NCI-H526 treated with DMSO at 0.1 percent for 48 hours (cell line): Measurements from ENCODE around the gene C2orf92.

Source experiments
- DNase-seq: peaks from one replicate; lab custom pipeline; 2025; lab: John Stamatoyannopoulos, UW

C2orf92 gene

DNA sequence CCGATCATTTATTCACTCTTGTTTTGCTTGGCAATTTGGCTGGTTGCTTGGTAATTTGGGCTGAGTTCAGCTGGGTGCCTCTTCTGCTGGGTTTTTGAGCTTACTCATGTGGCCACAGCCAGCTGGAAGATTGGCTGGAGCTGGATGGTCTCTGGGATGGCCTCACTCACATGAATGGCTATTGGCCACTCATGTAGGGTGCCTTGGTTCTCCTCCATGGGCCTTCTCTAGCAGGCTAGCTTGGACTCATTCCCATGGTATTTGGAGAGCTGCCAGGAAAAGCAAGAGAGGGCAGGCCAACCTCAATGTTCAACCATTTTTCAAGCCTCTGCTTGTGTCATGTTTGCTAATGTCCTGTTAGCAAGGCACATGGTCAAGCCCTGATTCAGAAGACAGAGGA is 60.7 kb downstream of the C2orf92 start:
- DNase-seq, result no peak

DNA sequence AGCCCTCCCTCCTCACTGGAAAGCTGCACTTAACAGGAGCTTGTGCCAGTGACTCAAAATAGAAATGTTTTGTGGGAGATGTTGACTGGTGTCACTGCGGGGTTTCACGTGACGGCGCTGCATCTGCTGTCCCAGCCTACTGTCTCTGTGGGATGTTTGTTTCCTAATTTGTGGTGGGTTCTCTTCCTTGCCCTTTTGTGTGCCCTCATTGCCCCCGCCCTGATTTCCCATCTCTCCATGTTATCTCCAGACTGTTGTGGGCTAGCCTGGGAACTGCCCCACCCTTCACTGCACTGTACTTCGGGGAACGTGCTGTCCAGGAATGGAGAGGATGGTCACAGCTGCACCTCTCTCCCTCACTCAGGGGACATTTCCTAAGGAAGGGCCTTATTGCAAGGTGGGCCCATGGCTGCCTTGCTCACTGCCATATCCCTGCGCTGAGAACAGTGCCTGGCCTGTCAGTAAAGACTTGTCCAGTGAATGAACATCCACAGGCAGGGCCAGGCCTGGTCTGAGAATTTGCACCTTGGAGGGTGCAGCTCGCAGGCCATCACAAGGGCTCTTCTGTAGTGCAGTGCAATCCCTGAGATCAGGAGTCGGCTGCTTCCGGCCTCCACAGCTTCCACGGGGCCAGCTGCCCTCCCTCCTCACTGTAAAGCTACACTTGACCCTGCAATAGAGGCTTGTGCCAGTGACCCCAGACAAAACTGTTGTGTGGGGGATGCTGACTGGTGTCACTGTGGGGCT is 61.9 kb downstream of the C2orf92 start:
- DNase-seq, result no peak

DNA sequence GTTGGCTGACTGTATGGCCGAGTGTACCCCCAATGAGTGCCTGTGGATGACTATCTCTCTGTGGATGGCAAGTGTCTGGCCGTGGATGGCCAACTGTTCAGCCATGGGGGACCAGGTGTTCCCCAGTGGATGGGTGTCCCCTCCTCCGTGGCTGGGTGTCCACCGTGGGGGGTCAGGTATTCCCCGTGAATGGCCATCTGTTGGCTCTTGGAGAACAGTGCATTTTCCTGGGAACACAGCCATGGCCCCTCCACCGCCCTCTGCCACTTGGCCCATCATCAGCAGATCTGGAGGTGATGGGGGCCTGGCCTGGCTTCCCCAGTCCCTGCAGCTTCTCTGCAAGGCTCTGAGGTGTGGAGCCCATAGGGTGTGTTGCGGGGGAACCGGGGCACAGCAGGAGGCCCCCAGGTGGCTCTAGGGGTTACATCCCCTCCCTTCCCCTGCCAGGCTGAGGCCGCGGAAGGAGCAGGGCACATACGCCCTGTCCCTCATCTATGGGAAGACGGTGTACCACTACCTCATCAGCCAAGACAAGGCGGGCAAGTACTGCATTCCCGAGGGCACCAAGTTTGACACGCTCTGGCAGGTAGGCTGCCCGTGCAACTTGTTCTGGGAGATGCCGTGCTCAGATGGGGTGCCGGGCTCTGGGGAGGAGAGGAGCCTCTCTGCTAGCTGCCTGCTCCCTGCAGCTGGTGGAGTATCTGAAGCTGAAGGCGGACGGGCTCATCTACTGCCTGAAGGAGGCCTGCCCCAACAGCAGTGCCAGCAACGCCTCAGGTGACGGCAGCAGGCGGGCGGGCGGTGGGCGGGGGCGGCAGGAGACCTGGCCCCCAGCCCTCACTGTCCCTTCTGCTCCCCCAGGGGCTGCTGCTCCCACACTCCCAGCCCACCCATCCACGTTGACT is 63.2 kb downstream of the C2orf92 start:
- no peak for DNase-seq

DNA sequence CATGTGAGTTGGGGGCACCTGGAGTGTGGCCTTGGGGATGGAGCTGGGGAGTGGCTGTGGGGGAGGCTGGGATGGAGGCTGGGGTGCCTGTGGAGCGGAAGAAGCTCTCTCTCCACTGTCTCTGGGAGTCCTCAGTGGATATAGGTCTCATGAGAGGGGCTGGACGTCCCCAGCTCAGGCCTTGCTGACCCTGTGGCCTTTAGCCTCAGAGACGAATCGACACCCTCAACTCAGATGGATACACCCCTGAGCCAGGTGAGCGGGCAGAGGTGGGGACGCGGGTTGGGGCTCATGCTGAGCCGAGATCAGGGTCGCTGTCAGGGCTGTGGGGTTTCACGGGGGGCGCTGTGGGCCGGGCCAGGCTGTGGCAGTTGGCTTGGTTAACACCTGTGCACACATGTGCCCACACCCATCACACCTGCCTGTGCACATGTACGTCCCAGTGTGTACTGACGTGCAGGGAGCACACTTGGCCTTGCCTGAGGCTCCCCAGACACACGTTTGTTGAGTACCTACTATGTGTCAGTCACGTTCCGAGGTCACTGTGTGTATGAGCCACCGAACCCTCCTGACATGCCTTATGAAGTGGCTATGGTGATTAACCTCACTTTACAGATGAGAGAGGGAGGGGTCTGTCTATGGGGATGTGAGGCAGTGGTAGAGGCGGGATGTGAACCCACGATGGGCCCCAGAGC is 64.0 kb downstream of the C2orf92 start:
- no peak for DNase-seq

DNA sequence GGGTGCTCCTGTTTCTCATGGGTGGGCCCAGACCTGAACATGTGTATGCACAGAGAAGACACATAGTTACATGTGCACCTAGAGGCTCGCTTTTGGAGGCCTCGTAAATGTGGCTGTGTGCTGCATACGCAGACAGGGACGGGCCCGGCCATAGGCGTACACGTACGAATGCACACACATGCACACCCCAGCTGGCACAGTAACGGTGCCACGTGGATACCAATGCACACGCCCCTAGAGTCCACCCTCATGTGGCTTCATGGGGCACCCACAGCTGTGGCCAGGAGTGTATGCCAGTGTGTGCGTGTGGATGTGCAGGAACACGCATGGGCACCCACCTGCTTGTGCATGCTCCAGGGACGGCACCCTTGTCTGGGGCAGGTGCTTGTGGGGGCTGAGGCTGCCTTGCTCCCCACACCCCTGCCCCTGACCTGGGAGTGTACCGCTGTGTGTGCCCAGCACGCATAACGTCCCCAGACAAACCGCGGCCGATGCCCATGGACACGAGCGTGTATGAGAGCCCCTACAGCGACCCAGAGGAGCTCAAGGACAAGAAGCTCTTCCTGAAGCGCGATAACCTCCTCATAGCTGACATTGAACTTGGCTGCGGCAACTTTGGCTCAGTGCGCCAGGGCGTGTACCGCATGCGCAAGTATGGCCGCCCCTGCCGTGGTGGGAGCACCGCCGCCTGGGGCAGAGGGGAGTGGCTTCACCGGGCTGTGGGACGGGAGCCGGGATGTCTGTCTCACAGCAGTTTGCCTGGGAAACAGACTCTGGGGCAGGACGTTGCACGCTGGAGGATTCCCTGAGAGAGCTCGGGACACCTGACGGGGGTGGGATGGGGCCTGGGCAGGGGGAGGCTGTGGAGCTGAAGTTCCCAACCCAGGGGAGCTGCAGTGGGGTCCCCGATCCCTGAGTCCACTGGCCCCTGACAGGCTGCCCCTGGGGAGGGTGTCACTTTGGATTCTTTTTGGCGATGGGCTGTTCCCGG is 64.8 kb downstream of the C2orf92 start:
- DNase-seq, result no peak

DNA sequence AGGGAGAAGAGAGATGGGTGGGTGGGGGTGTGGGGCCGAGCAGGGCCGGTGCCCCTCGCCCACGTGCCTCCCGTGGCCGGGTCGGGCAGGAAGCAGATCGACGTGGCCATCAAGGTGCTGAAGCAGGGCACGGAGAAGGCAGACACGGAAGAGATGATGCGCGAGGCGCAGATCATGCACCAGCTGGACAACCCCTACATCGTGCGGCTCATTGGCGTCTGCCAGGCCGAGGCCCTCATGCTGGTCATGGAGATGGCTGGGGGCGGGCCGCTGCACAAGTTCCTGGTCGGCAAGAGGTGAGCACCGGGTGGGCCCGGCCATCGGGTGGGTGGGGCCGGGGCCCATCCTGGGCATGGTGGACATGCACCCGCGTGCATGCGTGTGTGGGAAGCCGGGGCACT is 65.6 kb downstream of the C2orf92 start:
- DNase-seq, result no peak

DNA sequence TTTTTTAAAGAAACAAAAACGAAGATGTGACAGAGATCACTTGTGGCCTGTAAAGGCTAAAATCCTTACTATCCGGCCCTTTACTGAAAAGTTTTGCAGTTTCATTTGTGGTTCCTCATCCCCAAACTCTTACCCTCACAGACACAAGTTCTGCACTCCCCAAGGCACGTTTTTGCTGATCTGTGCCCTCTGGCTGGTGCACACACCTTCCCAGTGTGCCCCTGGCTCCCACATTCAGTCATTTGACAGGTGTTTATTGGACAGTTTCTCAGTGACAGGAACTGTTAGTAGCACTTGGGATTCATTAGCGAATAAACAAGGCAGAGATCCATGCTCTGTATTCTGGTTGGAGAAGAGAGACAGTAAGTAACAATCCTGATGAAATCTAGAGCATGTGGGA is 66.7 kb downstream of the C2orf92 start:
- DNase-seq, result no peak

DNA sequence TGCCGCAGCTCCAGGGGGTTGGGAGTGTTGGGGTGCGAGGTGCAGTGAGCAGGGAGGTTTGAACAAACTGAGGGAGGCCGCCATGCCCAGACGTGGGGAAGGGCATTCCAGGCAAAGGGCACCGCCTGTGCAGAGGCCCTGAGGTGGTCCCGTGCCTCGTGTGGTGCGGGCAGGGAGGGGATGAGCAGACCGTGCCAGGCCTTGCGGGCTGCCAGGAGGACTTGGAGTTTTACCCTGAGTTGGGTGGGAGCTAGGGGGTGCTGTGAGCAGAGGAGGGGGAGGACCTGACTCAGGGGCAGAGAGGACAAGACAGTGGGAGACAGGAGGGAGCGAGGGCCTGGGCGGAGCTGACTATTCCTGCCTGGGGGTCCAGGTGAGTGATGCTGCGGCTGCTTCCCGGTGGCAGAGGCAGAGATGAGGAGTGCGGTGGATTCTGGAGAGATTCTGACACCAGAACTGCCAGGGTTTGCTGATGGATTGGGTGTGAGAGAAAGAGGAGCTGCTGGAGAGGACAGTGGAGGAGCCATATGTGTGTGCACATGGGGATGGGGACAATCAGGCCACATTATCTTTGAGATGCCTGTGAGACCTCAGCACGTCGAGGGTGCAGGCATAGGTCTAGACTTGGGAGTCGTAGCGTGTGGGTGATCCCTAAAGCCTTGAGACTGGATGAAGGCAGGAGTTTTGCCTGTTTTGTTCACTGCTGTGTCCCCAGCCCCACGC is 67.3 kb downstream of the C2orf92 start:
- DNase-seq, result no peak

DNA sequence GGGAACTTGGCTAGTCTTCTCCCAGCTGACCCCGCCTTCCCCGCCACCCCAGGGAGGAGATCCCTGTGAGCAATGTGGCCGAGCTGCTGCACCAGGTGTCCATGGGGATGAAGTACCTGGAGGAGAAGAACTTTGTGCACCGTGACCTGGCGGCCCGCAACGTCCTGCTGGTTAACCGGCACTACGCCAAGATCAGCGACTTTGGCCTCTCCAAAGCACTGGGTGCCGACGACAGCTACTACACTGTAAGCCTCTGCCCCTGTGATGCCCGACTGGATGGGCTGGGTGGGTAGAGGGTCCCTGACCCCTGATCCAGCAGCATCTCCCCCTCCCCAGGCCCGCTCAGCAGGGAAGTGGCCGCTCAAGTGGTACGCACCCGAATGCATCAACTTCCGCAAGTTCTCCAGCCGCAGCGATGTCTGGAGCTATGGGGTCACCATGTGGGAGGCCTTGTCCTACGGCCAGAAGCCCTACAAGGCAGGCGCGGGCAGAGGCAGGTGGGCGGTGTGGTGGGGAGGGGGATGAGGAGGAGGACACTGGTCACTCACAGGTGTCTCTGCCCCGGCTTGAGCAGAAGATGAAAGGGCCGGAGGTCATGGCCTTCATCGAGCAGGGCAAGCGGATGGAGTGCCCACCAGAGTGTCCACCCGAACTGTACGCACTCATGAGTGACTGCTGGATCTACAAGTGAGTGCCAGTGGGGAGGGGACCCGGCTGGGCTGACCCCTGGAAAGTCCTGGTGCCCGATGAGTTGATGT is 68.1 kb downstream of the C2orf92 start:
- DNase-seq, result no peak

DNA sequence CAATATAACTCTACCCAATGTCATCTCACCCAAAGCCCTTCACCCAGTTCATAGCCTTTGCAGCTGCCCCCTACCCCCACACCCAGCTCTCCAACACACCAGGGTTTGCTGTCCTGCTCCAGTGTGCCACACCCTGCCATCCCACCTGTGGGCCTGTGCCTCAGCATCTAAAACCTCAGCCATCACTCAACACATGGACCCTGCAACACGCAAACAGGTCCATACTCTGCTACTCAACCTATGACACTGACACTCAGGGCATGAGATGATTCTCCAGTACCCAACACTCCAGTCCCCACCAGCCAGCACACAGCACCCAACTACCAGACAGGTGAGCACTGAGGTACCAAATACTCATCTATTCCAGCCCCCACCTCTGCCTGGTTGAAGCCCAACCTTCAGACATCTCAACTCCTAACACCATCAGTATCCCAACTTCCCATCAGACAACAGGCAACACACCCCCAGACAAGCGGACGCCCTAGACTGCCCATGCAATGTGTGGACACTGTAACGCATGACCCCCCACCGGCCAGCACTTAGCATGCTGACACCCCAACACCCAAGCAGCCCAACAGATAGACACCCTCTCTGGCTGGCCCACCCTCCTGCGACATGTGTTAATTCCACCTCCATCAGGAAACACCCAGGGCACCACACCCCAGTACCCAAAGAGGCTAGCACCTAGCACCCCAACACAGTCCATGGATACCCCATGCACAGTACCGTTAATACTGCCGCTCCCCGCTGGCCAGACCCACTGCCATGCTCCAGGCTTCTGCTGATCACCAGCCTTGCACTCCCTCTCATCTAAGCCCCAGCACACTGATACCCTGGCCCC is 68.9 kb downstream of the C2orf92 start:
- DNase-seq, result no peak

DNA sequence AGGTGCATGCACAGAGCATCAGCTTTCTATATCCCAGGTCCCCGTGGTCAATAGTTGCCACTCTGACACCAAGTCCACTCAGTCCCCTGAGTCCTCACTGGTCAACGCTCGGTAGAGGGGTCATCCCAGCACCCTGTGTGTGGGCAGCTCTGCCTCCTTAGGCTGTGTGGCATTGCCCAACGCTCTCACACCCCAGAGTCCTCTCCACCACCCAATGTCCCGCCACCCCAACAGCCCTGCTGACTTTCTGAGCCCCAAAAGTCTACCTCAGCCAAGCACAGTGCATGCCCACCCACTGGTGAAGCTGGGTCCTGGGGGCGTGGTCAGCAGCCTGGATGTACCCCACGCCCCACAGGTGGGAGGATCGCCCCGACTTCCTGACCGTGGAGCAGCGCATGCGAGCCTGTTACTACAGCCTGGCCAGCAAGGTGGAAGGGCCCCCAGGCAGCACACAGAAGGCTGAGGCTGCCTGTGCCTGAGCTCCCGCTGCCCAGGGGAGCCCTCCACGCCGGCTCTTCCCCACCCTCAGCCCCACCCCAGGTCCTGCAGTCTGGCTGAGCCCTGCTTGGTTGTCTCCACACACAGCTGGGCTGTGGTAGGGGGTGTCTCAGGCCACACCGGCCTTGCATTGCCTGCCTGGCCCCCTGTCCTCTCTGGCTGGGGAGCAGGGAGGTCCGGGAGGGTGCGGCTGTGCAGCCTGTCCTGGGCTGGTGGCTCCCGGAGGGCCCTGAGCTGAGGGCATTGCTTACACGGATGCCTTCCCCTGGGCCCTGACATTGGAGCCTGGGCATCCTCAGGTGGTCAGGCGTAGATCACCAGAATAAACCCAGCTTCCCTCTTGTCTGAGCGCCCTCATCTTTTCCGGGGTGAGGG is 69.7 kb downstream of the C2orf92 start:
- no peak for DNase-seq

DNA sequence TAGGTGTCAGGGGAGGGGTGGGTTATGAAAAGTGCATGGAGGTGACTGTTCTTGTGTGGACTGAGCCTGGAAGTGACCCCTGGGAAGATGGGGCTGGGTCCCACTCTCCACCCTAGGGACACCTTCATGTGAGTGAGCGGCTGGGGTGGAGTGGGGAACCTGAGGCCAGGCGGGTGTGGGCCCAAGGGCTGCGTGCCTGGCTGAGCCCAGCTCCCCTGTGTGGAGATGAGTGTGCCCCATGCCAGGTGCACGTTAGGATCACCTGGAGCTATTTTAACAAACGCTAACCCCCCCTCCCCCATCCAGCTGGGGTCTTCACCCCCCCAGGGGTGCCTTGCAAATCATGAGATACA is 70.4 kb downstream of the C2orf92 start:
- DNase-seq, result no peak

DNA sequence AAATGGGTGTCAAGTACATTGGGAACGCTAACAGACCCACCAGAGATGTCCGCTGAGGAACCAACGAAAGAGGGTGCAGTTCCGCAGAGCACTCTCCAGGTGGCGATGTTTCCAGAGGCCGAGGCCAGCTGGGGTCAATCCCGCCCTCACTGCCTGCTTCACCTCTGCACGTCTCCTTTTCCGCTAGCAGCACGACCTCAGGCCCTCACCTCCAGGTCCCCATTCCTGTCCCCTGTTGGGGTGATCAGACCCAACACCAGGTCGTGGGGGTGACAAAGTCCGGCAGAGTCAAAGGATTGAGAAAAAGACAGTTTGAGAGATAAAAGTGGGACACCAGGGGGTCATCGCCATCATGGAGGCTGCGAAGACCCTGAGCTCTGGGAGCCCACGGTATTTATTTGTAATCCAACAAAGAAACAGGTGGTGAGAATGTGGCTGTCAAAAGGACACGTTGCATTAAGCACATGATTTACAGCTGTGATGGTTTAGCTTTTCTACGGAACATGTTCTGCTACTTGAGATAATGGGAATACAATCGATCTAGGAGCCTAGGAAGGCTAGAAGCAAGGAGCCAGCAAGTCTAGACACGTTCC is 71.2 kb downstream of the C2orf92 start:
- peak; percentile 19 for DNase-seq

DNA sequence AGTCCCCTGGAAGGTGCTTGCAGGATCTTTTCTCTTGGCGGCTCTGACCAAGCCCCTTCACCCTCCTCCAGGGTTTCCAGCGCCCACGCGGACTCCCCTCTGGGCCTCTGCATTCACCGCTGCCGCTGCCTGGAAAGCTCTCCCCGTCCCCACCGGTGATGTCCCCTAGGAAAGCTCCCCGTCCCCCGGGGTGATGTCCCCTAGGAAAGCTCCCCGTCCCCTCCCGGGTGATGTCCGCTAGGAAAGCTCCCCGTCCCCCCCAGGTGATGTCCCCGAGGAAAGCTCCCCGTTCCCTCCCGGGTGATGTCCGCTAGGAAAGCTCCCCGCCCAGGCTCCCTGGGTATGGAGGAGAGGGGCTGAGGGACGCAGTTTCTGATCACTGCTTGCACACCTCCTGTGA is 71.7 kb downstream of the C2orf92 start:
- DNase-seq, result no peak

DNA sequence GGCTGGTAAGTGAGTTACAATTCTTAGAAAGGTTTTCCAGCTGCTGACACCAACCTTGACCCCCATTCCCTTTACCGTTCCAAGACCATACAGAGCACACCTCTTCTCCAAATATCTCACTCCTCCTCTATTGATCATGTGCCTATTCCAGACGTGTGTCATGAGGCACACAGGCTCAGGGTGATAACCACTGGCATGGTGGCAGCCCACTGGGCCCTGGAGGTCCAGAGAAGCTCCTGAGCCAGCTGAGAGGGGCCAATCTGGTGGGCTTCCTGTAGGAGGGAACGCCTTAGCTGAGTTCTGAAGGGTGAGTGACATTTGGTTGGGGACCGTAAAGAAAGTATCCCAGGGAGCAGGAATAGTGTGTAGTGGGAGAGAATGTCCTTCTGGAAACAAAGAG is 72.2 kb downstream of the C2orf92 start:
- DNase-seq, result no peak

DNA sequence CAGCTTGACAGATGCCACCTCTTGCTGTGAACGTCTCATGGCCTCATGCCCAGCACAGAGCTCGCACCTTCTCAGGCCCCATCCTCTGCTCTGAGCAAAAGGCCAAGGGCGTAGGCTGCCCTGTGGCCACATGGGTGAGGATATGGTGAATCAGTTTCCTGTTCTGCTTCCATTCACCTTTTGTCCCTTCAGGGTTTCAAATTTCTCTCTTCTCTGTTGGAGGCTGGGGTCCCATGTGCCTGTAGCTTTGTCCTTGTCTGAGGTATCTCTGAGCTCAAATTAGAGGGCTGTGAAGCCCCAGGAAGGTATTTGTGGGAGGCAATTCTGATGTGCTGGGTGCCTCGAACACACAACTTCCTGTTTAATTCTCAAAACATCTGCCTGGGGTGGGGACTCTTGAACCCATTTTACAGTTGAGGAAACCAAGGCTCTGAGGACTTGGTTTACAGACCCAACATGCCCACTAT is 72.9 kb downstream of the C2orf92 start:
- DNase-seq, result no peak

DNA sequence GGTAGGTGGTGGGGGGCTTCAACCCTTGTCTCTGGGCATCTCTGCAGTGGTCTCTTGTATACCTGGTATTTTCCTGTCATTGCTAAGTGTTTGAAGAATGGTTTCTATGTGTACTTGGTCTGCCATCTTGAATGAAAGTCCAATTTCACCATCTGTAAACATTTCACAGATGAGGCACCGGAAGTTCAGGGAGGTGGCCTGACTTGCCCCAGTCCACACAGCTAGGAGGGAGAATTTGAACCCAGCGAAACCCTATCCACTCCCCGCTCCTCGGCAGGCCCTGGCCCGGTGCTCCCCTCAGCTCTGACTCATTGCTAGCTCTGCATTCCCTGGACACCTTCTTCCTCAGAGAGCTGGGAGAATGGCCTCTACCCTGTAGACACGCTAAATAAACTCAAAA is 74.4 kb downstream of the C2orf92 start:
- no peak for DNase-seq
